Activated CD8-positive, alpha-beta T cell treated with anti-CD3 and anti-CD28 coated beads for 36 hours (primary cell): ENCODE results near the gene CELF4. TPM values are rescaled to one million over a fixed set of nuclear protein-coding genes. Genes with fewer than 3 reads are reported as not detected.

Experiments
- ATAC-seq: fragments of 200-7000 bp; cut with Tn5 transposase; one replicate; pipeline ENCODE4 v1.10.0; 2021; ENCODE audit warnings: mild to moderate bottlenecking, moderate library complexity
- CTCF ChIA-PET: fragments of 350-600 bp; sonication (Branson Sonifier 250); formaldehyde crosslinking; loops from one replicate; lab custom pipeline; 2021; ENCODE audit warnings: antibody characterized with exemption; lab: Charles Lee
- POLR2A ChIA-PET: fragments of 350-600 bp; sonication (Branson Sonifier 250); formaldehyde crosslinking; loops from one replicate; lab custom pipeline; 2021; ENCODE audit warnings: antibody characterized with exemption; lab: Charles Lee
- DNase-seq: peaks from one replicate; pipeline ENCODE4 v3.0.0-alpha.2; 2020
- H3K27ac Mint-ChIP-seq: one replicate; pipeline ENCODE4 v1.8.0; 2021; ENCODE audit warnings: mild to moderate bottlenecking, mixed read lengths
- H3K27me3 Mint-ChIP-seq: one replicate; pipeline ENCODE4 v1.8.0; 2021; ENCODE audit warnings: mixed read lengths
- H3K36me3 Mint-ChIP-seq: one replicate; pipeline ENCODE4 v1.8.0; 2021; ENCODE audit warnings: low read depth, mixed read lengths
- H3K4me1 Mint-ChIP-seq: one replicate; pipeline ENCODE4 v1.8.0; 2021; ENCODE audit warnings: low read depth, mixed read lengths
- H3K4me3 Mint-ChIP-seq: one replicate; pipeline ENCODE4 v1.8.0; 2021; ENCODE audit warnings: mild to moderate bottlenecking, moderate library complexity, mixed read lengths
- H3K9me3 Mint-ChIP-seq: one replicate; pipeline ENCODE4 v1.8.0; 2021; ENCODE audit warnings: mixed read lengths
- intact Hi-C: fragments of 100-400 bp; cut with micrococcal nuclease; formaldehyde crosslinking; loops from one replicate; pipeline ENCODE4 v1.10.0; 2022
- total RNA-seq, 2 experiments: library from RNA; stranded (reverse); gene quantifications; one replicate each; pipeline ENCODE4 v1.2.3, GENCODE V29; 2021
- TF ChIP-seq, protein P1 (sequence below): fragments of 200-600 bp; IDR thresholded peaks from one replicate; pipeline ENCODE4 v1.8.0; 2022; ENCODE audit warnings: antibody characterized with exemption, mild to moderate bottlenecking

The CELF4 gene
- total RNA-seq, 2 experiments from 2014 or later = not detected

DNA sequence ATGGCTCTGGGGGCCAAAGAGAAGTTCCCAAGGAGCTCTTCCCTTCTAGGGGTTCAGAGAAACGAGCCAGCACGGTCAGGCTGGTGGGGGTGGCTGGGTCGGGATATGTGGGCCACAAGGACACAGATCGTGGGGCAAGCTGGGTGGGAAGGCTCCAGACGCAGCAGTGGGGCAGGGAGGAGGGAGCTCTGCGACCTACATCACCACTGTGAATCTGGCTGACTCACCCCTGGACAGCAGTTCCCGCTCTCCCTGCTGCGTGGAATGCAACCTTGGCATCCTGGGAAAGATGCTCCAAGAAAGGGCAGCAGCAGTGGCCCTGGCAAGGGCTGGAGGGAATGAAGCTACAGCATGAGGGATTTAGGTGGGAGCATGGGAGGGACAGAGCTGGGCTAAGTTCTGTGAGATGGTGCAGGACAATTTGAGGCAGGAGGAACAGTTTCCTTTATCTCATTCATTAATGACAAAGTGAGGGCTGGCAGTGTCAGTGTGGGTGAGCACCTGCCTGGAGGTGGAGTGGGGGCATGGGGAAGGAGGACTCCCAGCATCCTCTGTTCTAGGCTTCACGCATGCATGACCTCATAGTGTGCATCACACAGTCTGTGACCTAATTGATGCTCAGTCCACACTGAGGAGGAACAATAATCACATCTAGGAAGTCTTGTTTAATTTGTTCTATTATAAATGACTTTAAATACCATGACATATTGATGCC, 25.0 kb downstream of the CELF4 start:
- ChIA-PET CTCF (interaction anchor here (1.5 kb wide), 1 partner anchor 82 kb away, joined by 3 read pairs; no protein-coding TSS in a partner anchor), POLR2A (no interaction called here)
- intact Hi-C loops = no loop called here
- Mint-ChIP-seq H3K27me3 (peaks cover 16% of the 10 kb centered on the region), H3K9me3 (no peaks in the 10 kb centered on the region), H3K36me3 (no peaks in the 10 kb centered on the region), H3K4me3 (no peak overlapping the region), H3K27ac (no peak overlapping the region), H3K4me1 (peaks cover 3% of the 10 kb centered on the region)
- TF ChIP-seq, protein P1, sequence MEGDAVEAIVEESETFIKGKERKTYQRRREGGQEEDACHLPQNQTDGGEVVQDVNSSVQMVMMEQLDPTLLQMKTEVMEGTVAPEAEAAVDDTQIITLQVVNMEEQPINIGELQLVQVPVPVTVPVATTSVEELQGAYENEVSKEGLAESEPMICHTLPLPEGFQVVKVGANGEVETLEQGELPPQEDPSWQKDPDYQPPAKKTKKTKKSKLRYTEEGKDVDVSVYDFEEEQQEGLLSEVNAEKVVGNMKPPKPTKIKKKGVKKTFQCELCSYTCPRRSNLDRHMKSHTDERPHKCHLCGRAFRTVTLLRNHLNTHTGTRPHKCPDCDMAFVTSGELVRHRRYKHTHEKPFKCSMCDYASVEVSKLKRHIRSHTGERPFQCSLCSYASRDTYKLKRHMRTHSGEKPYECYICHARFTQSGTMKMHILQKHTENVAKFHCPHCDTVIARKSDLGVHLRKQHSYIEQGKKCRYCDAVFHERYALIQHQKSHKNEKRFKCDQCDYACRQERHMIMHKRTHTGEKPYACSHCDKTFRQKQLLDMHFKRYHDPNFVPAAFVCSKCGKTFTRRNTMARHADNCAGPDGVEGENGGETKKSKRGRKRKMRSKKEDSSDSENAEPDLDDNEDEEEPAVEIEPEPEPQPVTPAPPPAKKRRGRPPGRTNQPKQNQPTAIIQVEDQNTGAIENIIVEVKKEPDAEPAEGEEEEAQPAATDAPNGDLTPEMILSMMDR = no peak
- ATAC-seq (no peak), DNase-seq (no peak)

DNA sequence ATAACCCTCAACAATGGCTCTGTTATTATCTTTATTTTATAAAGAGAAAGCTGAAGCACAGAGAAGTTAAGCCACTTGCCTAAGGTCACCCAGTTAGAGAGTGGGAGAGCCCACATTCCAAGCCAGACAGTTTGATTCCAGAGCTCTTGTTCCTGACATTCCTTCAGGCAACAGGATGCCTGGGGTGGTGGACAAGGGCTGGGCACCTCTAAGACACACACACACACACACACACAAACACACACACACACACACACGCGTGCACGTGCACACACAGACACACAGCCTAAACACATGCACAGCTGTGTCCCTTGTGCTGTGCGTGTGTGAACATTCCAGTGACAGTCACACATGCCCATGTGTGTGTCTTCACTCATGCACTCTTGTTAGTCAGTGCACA, 26.4 kb downstream of the CELF4 start:
- intact Hi-C loops = loop anchor here (5.0 kb wide), 1 partner anchor 152 kb away; no protein-coding TSS in a partner anchor
- DNase-seq (no peak), ATAC-seq (no peak)
- no peaks in the 10 kb centered on the region for H3K36me3 Mint-ChIP-seq
- TF ChIP-seq, protein P1 = no peak
- peaks cover 16% of the 10 kb centered on the region for H3K27me3 Mint-ChIP-seq
- H3K9me3 Mint-ChIP-seq = no peaks in the 10 kb centered on the region
- ChIA-PET CTCF (interaction anchor here (1.0 to 2.2 kb wide), 4 partner anchors 12 to 597 kb away, joined by 3 to 6 read pairs (median 4); no protein-coding TSS in a partner anchor), POLR2A (no interaction called here)
- H3K4me3 Mint-ChIP-seq = no peak overlapping the region
- peaks cover 3% of the 10 kb centered on the region for H3K4me1 Mint-ChIP-seq
- H3K27ac Mint-ChIP-seq = no peak overlapping the region

DNA sequence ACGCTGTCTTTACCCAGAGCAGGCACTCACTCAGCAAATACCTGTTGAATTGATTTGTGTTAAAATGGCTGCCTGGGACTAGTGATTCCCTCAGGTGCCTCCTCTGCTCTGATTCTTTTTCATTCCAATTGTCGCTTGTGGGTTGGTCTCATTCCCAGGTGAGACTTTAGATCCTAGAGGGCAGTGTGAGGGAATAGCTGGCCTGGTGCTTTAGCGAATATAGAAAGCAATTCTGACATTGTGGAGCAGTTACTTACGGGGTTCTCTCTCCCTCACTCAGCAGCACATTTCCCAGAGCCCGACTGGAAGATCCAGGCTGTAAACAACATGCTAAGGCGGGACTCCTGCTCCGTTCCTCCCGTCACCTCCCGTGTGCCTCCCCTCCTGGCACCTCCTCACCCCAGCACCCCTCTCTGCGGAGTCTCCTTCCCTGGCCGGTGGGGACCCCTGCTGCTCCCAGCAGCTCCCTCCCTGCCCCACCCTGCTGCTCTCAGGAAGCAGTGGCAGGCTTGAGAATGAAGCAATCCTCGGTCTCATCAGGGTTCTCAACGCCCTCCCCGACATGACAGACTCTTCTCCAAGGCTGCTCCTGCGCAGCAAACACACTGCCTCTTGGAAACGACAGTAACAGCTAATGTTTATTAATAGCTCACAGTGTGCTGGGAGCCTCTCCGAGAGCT, 26.9 kb downstream of the CELF4 start:
- ChIA-PET CTCF (interaction anchor here (1.0 to 2.2 kb wide), 4 partner anchors 11 to 596 kb away, joined by 3 to 6 read pairs (median 4); no protein-coding TSS in a partner anchor), POLR2A (no interaction called here)
- ATAC-seq = no peak
- H3K27ac Mint-ChIP-seq = no peak overlapping the region
- no peak overlapping the region for H3K4me3 Mint-ChIP-seq
- H3K9me3 Mint-ChIP-seq = no peaks in the 10 kb centered on the region
- TF ChIP-seq, protein P1 = no peak
- DNase-seq = no peak
- H3K27me3 Mint-ChIP-seq = peaks cover 16% of the 10 kb centered on the region
- H3K4me1 Mint-ChIP-seq = peaks cover 3% of the 10 kb centered on the region
- no peaks in the 10 kb centered on the region for H3K36me3 Mint-ChIP-seq
- intact Hi-C loops = loop anchor here (5.0 kb wide), 1 partner anchor 151 kb away; no protein-coding TSS in a partner anchor

DNA sequence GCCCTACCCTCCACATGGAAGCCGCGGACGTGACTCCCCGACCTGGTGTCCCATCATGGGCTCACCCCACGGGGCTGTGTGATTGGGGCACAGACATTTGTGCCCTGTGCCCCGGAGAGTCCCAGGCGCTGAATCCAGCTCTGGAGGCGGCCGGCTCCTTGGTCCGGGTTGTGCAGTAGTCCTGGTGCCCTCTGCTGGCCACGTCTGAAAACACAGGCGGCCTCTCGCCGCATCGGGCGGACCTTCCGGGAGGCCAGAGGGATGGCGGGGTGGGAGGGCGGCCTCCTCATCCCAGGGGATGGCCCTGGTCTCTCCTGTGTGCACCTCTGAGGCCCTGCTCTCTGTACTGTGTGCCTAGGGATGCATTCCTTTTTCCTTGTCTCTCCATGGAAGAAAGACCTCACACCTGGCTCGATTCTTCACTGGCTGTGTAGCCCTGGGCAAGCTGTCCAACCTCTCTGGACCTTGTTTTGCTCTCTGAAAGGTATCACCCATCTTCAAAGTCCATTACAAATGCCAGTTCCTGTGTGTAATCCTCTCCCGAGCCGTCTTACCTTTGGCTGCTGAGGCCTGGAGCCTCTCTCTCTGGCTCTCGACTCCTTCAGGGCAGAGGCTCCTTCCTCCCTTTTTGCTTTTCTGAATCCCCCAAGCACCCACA, 27.6 kb downstream of the CELF4 start:
- no peak overlapping the region for H3K27ac Mint-ChIP-seq
- no peaks in the 10 kb centered on the region for H3K36me3 Mint-ChIP-seq
- H3K4me1 Mint-ChIP-seq = peaks cover 3% of the 10 kb centered on the region
- H3K9me3 Mint-ChIP-seq = no peaks in the 10 kb centered on the region
- DNase-seq = peak; percentile 70
- TF ChIP-seq, protein P1 = peak; percentile 68
- ATAC-seq = peak; percentile 83
- ChIA-PET CTCF (interaction anchor here (0.7 to 2.2 kb wide), 8 partner anchors 9 to 597 kb away, joined by 3 to 6 read pairs (median 3); no protein-coding TSS in a partner anchor), POLR2A (no interaction called here)
- intact Hi-C loops = loop anchor here (5.0 kb wide), 1 partner anchor 151 kb away; no protein-coding TSS in a partner anchor
- H3K27me3 Mint-ChIP-seq = peaks cover 16% of the 10 kb centered on the region
- H3K4me3 Mint-ChIP-seq = no peak overlapping the region
